Activated CD4-positive, alpha-beta T cell treated with anti-CD3 and anti-CD28 coated beads for 36 hours (primary cell): Measurements from ENCODE around the gene SPIRE1. TPM values are rescaled to one million over a fixed set of nuclear protein-coding genes. Genes with fewer than 3 reads are reported as not detected.

Experiments
- ATAC-seq: fragments of 200-7000 bp; cut with Tn5 transposase; one replicate; pipeline ENCODE4 v1.10.0; 2021; ENCODE audit warnings: mild to moderate bottlenecking, moderate library complexity
- CTCF ChIA-PET: fragments of 350-600 bp; sonication (Branson Sonifier 250); formaldehyde crosslinking; loops from one replicate; lab custom pipeline; 2021; ENCODE audit warnings: antibody characterized with exemption; lab: Charles Lee
- POLR2A ChIA-PET: fragments of 350-600 bp; sonication (Branson Sonifier 250); formaldehyde crosslinking; loops from one replicate; lab custom pipeline; 2021; ENCODE audit warnings: antibody characterized with exemption, inconsistent platforms; lab: Charles Lee
- DNase-seq: peaks from one replicate; pipeline ENCODE4 v3.0.0-alpha.2; 2020
- H3K27ac Mint-ChIP-seq: one replicate; pipeline ENCODE4 v1.8.0; 2021; ENCODE audit warnings: mixed read lengths
- H3K27me3 Mint-ChIP-seq: one replicate; pipeline ENCODE4 v1.8.0; 2021; ENCODE audit warnings: mixed read lengths
- H3K36me3 Mint-ChIP-seq: one replicate; pipeline ENCODE4 v1.8.0; 2021; ENCODE audit warnings: low read depth, mixed read lengths
- H3K4me1 Mint-ChIP-seq: one replicate; pipeline ENCODE4 v1.8.0; 2021; ENCODE audit warnings: mixed read lengths
- H3K4me3 Mint-ChIP-seq: one replicate; pipeline ENCODE4 v1.8.0; 2021; ENCODE audit warnings: mild to moderate bottlenecking, moderate library complexity, mixed read lengths
- H3K9me3 Mint-ChIP-seq: one replicate; pipeline ENCODE4 v1.8.0; 2021; ENCODE audit warnings: low read depth, mixed read lengths
- intact Hi-C, 2 experiments: fragments of 100-400 bp; cut with DNase I in 1 of 2; cut with micrococcal nuclease in 1 of 2; formaldehyde crosslinking; loops; one replicate each; pipeline versions ENCODE4 v1.14.2 to v1.15.1; 2022 to 2024; cut with DNase I, micrococcal nuclease
- total RNA-seq, 2 experiments: library from RNA; stranded (reverse); gene quantifications; one replicate each; pipeline ENCODE4 v1.2.3, GENCODE V29; 2021

Gene SPIRE1
- total RNA-seq, 2 experiments from 2014 or later: 3.0 to 3.8 TPM

GRCh38 chr18:12479982-12480381 is 177.9 kb downstream of the SPIRE1 start:
- Mint-ChIP-seq H3K4me3 (no peak overlapping the region), H3K27me3 (no peaks in the 10 kb centered on the region), H3K27ac (no peak overlapping the region), H3K36me3 (no peaks in the 10 kb centered on the region), H3K9me3 (no peaks in the 10 kb centered on the region), H3K4me1 (no peaks in the 10 kb centered on the region)
- CTCF ChIA-PET: interaction anchor here (0.5 to 0.8 kb wide), 2 partner anchors 100 to 187 kb away, joined by 3 to 4 read pairs; no protein-coding TSS in a partner anchor
- POLR2A ChIA-PET: no interaction called here
- no peak for ATAC-seq
- intact Hi-C loops: no loop called here
- no peak for DNase-seq

GRCh38 chr18:12479536-12479935 is 178.4 kb downstream of the SPIRE1 start:
- no peak for DNase-seq
- intact Hi-C loops: no loop called here
- Mint-ChIP-seq H3K27me3 (no peaks in the 10 kb centered on the region), H3K36me3 (no peaks in the 10 kb centered on the region), H3K9me3 (no peaks in the 10 kb centered on the region), H3K4me1 (no peaks in the 10 kb centered on the region), H3K27ac (no peak overlapping the region), H3K4me3 (no peak overlapping the region)
- ChIA-PET CTCF (interaction anchor here (0.5 to 0.8 kb wide), 2 partner anchors 100 to 187 kb away, joined by 3 to 4 read pairs; no protein-coding TSS in a partner anchor), POLR2A (no interaction called here)
- no peak for ATAC-seq

- no peaks in the 10 kb centered on the region for H3K4me1 Mint-ChIP-seq
- H3K4me3 Mint-ChIP-seq: no peak overlapping the region
- intact Hi-C loops: no loop called here
- no peaks in the 10 kb centered on the region for H3K36me3 Mint-ChIP-seq
- ATAC-seq: no peak
- no peaks in the 10 kb centered on the region for H3K9me3 Mint-ChIP-seq
- CTCF ChIA-PET: interaction anchor here (0.6 kb wide), 1 partner anchor 48 kb away, joined by 3 read pairs; no protein-coding TSS in a partner anchor
- no peak overlapping the region for H3K27ac Mint-ChIP-seq
- DNase-seq: no peak
- H3K27me3 Mint-ChIP-seq: no peaks in the 10 kb centered on the region
- POLR2A ChIA-PET: no interaction called here
Observed at GRCh38 chr18:12478269-12479047, 179.4 kb downstream of the SPIRE1 start.

DNA sequence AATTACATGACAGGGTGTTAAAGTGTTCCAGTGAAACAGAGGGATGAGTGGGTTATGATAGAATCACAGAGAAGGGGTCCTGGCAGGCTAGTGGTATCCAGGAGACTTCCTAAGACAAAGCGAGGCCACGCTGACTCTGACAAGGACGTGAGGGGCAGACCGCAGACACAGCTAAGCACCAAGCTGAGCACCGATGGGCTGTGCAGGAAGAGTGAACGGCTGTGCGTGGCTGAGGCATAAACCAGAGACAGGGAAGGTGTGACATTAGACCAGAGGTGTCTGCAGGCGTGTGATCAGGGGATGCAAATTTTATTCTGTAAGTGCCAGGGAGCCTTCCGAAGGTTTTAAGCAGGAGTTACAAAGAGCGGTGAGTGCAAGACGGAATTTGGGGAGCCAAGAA is 180.3 kb downstream of the SPIRE1 start:
- CTCF ChIA-PET: no interaction called here
- no peak for DNase-seq
- ATAC-seq: no peak

DNA sequence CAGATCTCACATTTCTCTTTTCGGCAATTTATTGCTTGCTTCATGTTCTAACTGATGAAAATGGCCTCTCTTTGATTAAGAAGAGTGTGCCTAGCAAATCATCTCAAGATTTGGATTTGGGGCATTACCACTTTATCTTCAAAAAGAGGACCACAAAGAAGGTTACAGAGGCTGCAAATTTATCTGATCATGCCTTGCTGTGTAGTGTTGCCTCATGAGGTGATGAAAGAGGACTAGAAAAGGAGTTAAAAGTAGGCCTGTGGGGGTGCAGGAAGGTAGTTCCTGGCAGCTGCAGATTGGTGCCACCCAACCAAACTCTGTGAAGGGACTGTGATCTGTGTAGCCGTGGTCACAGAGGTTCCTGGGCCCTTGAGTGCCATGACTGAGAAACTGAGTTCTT is 181.0 kb downstream of the SPIRE1 start:
- intact Hi-C loops: no loop called here
- DNase-seq (no peak), ATAC-seq (no peak)
- ChIA-PET CTCF (no interaction called here), POLR2A (no interaction called here)
- Mint-ChIP-seq H3K27ac (no peak overlapping the region), H3K9me3 (no peaks in the 10 kb centered on the region), H3K4me3 (no peak overlapping the region), H3K27me3 (no peaks in the 10 kb centered on the region), H3K4me1 (no peaks in the 10 kb centered on the region), H3K36me3 (no peaks in the 10 kb centered on the region)

More for the DNA sequence above, 180.3 kb downstream of the SPIRE1 start:
- H3K4me3 Mint-ChIP-seq: no peak overlapping the region
- H3K36me3 Mint-ChIP-seq: no peaks in the 10 kb centered on the region
- no peaks in the 10 kb centered on the region for H3K27me3 Mint-ChIP-seq
- POLR2A ChIA-PET: no interaction called here
- no peaks in the 10 kb centered on the region for H3K9me3 Mint-ChIP-seq
- no peak overlapping the region for H3K27ac Mint-ChIP-seq
- intact Hi-C loops: no loop called here
- H3K4me1 Mint-ChIP-seq: no peaks in the 10 kb centered on the region

DNA sequence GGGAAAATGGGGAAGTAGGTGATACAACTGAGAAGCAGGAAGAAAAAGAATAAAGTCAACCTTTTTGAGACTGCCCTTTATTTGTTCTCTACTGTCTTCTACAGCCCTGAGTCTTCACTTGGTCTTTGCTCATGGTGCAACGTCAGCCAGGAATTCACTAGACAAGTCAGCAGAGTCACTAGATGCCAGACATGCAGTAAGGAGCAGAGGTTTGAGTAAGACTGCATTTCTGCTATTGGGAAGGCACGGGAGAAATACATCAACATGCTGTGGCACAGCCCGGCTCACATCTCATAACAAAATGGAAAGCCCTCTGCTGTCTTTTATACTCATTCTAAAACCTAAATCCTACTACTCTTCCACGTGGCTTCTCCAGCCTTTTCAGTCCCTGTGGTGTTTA is 183.0 kb downstream of the SPIRE1 start:
- Mint-ChIP-seq H3K4me3 (no peak overlapping the region), H3K27ac (no peak overlapping the region), H3K27me3 (no peaks in the 10 kb centered on the region), H3K36me3 (no peaks in the 10 kb centered on the region), H3K9me3 (no peaks in the 10 kb centered on the region), H3K4me1 (no peaks in the 10 kb centered on the region)
- ATAC-seq (no peak), DNase-seq (no peak)
- ChIA-PET POLR2A (no interaction called here), CTCF (no interaction called here)
- intact Hi-C loops: no loop called here

- no peaks in the 10 kb centered on the region for H3K36me3 Mint-ChIP-seq
- no peaks in the 10 kb centered on the region for H3K4me1 Mint-ChIP-seq
- no peak overlapping the region for H3K4me3 Mint-ChIP-seq
- H3K9me3 Mint-ChIP-seq: no peaks in the 10 kb centered on the region
- DNase-seq (no peak), ATAC-seq (no peak)
- intact Hi-C loops: no loop called here
- H3K27ac Mint-ChIP-seq: no peak overlapping the region
- ChIA-PET CTCF (no interaction called here), POLR2A (no interaction called here)
- H3K27me3 Mint-ChIP-seq: no peaks in the 10 kb centered on the region
Observed at GRCh38 chr18:12474146-12474545, 183.8 kb downstream of the SPIRE1 start.

DNA sequence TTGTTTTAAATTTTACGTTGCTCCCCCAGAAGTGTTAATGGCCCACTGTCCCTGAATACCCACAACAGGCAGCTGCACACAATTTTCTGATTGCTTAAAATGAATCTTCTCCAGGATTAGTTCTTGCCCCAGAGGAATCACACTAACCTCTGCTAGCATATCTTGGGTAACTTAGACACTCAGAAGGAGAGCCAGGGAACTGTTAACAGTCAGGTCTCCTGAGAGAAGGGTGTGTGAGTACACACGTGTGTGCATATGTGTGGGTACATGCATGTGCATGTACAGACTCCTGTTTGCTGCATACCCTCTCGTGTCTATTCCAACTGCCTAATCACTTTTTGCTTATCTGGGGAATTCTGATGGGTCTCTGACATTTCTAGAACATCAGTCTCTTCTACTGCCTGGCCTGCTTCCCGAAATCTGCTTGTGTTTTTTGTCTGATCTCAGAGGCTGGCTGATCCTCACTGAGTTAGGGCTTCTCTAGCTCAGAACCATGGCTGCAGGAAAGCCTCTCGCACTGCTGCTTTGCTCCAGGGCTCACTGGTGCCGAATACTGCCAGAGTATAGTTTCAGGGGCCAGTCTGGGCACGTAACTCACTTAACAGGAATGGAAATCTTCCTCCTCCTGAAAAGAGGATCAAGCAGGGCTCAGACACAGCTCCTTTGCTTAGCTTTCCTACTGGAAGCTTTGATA is 187.4 kb downstream of the SPIRE1 start:
- Mint-ChIP-seq H3K9me3 (no peaks in the 10 kb centered on the region), H3K4me3 (no peak overlapping the region), H3K36me3 (no peaks in the 10 kb centered on the region), H3K27me3 (no peaks in the 10 kb centered on the region), H3K27ac (no peak overlapping the region), H3K4me1 (no peaks in the 10 kb centered on the region)
- CTCF ChIA-PET: interaction anchor here (1.0 kb wide), 1 partner anchor 189 kb away, joined by 3 read pairs; no protein-coding TSS in a partner anchor
- DNase-seq (no peak), ATAC-seq (no peak)
- intact Hi-C loops: no loop called here
- POLR2A ChIA-PET: no interaction called here

DNA sequence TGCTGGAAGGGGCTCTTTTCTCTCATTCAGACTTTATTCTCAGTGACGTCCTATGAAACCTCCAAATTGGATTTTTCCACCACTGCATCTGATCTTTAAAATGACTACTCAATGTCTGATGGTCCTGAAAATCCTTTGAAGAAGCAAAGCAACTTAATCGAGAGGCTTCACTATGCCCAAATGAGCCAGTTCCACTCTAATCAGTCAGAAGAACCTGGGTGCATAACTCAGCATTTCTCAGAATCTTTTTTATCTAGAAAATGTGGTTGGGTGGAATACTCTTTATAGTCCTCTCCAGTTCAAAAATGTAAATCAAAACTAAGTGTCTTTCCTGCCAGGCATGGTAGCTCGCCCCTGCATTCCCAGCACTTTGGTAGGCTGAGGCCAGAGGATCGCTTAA is 189.5 kb downstream of the SPIRE1 start:
- CTCF ChIA-PET: interaction anchor here (0.6 kb wide), 1 partner anchor 789 kb away, joined by 3 read pairs; no protein-coding TSS in a partner anchor
- Mint-ChIP-seq H3K27me3 (no peaks in the 10 kb centered on the region), H3K4me1 (no peaks in the 10 kb centered on the region), H3K4me3 (no peak overlapping the region), H3K9me3 (no peaks in the 10 kb centered on the region), H3K27ac (no peak overlapping the region), H3K36me3 (no peaks in the 10 kb centered on the region)
- DNase-seq (no peak), ATAC-seq (no peak)
- intact Hi-C loops: no loop called here
- POLR2A ChIA-PET: no interaction called here

DNA sequence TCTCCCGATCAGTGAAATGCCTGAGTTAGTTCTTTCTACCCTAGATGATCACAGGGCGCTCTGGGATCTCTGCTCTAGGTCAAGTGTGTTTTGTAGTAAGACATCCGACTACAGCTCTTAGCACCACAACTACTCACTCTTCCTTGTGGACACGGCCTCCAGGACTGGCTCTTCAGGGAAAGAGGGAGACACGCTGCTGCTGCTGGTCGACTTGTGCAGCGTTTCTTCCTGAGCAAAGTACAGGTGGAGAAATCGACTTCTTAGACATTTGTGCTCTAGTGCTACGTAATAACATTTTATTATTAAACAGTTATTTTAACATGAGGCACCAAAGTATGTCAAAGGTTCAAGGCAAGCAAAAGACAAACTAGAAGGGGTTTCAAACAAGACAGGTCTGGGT is 193.2 kb downstream of the SPIRE1 start:
- no peak overlapping the region for H3K4me3 Mint-ChIP-seq
- CTCF ChIA-PET: no interaction called here
- DNase-seq (no peak), ATAC-seq (no peak)
- H3K4me1 Mint-ChIP-seq: no peaks in the 10 kb centered on the region
- POLR2A ChIA-PET: no interaction called here
- no peaks in the 10 kb centered on the region for H3K27me3 Mint-ChIP-seq
- H3K36me3 Mint-ChIP-seq: no peaks in the 10 kb centered on the region
- no peak overlapping the region for H3K27ac Mint-ChIP-seq
- intact Hi-C loops: no loop called here
- H3K9me3 Mint-ChIP-seq: no peaks in the 10 kb centered on the region

- no peaks in the 10 kb centered on the region for H3K9me3 Mint-ChIP-seq
- CTCF ChIA-PET: interaction anchor here (1.0 to 1.8 kb wide), 2 partner anchors 18 to 25 kb away, joined by 3 to 4 read pairs; no protein-coding TSS in a partner anchor
- no peak overlapping the region for H3K4me3 Mint-ChIP-seq
- H3K4me1 Mint-ChIP-seq: no peaks in the 10 kb centered on the region
- no peaks in the 10 kb centered on the region for H3K36me3 Mint-ChIP-seq
- intact Hi-C loops: no loop called here
- H3K27ac Mint-ChIP-seq: no peak overlapping the region
- ATAC-seq: no peak
- H3K27me3 Mint-ChIP-seq: no peaks in the 10 kb centered on the region
- no peak for DNase-seq
- POLR2A ChIA-PET: no interaction called here
Observed at GRCh38 chr18:12463191-12463590, 194.7 kb downstream of the SPIRE1 start.

DNA sequence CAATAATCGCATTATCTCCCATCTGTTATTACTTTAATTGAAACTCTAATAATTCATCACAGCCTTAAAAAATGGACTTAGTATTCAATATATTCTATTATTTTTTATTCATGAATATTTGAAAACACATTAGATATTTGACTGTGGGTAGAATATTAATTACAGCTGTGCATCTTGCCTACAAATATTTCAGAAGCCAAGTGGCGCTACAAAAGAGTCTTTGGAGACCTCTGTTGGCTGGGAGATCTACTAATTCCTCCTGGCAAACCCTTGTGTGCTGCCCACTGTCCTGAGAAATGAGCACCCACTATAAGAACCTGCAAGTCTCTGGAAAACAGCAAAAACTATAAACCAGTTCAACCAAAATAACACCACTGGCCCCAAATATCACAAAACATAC is 195.7 kb downstream of the SPIRE1 start:
- POLR2A ChIA-PET: no interaction called here
- H3K4me1 Mint-ChIP-seq: no peaks in the 10 kb centered on the region
- ATAC-seq: no peak
- intact Hi-C loops: no loop called here
- H3K27ac Mint-ChIP-seq: no peak overlapping the region
- peaks cover 1% of the 10 kb centered on the region for H3K36me3 Mint-ChIP-seq
- no peak for DNase-seq
- CTCF ChIA-PET: interaction anchor here (0.5 to 1.8 kb wide), 5 partner anchors 11 to 292 kb away, joined by 3 to 4 read pairs (median 3); no protein-coding TSS in a partner anchor
- H3K4me3 Mint-ChIP-seq: no peak overlapping the region
- no peaks in the 10 kb centered on the region for H3K9me3 Mint-ChIP-seq
- no peaks in the 10 kb centered on the region for H3K27me3 Mint-ChIP-seq
